H1 (cell line): ENCODE measurements around the gene DCP2. TPM values are rescaled to one million over a fixed set of nuclear protein-coding genes. Genes with fewer than 3 reads are reported as not detected.

Source experiments
- ATF2 ChIP-seq: IDR thresholded peaks from 2 replicates; pipeline ENCODE4 v1.6.1; 2012; ENCODE audit warnings: low read length, inconsistent platforms
- CBX8 ChIP-seq: fragments of 300-800, 300-1000 bp; sonication (generic); IDR thresholded peaks from 2 replicates; pipeline ENCODE4 v1.7.1; 2016; ENCODE audit warnings: low read depth, low read length, borderline replicate concordance
- CTCF ChIP-seq, 3 experiments: IDR thresholded peaks; 1 replicate in 2 of 3; 2 replicates in 1 of 3; pipeline versions ENCODE4 v1.5.1 to v1.6.1; 2011; ENCODE audit warnings: low read length in 3 of 3, mild to moderate bottlenecking in 3 of 3, inconsistent platforms in 2 of 3, low read depth in 1 of 3, moderate library complexity in 1 of 3; ENCODE audit not compliant: insufficient read depth in 1 of 3; ENCODE audit errors: control extremely low read depth in 1 of 3
- KDM1A ChIP-seq: fragments of 200-600, 300-600 bp; sonication (generic); IDR thresholded peaks from 2 replicates; pipeline ENCODE4 v1.7.1; 2016; ENCODE audit warnings: mild to moderate bottlenecking, low read length, borderline replicate concordance
- RXRA ChIP-seq: IDR thresholded peaks from 2 replicates; pipeline ENCODE4 v1.6.1; 2011; ENCODE audit warnings: low read depth, mild to moderate bottlenecking, low read length, moderate library complexity; ENCODE audit not compliant: insufficient read depth
- SAP30 ChIP-seq: fragments of 300-600 bp; sonication (generic); IDR thresholded peaks from 2 replicates; pipeline ENCODE4 v1.7.1; 2012; ENCODE audit warnings: low read length, moderate library complexity, mild to moderate bottlenecking, inconsistent platforms; ENCODE audit not compliant: insufficient read depth, insufficient replicate concordance
- SIX5 ChIP-seq: IDR thresholded peaks from 2 replicates; pipeline ENCODE4 v1.6.1; 2011; ENCODE audit warnings: mild to moderate bottlenecking, low read depth, low read length
- SUZ12 ChIP-seq: fragments of 200-600 bp; sonication (generic); IDR thresholded peaks from 2 replicates; pipeline ENCODE4 v1.6.1; 2012; ENCODE audit warnings: mild to moderate bottlenecking, inconsistent platforms, low read length, moderate library complexity, mixed read lengths
- polyA plus RNA-seq, 7 experiments: library from polyadenylated mRNA; depleted of rRNA in 3 of 7; stranded (reverse) in 5 of 7; unstranded in 2 of 7; fragments of >200 nt in 5 of 7; fragments of 200-250 nt in 2 of 7; gene quantifications; 1 replicate in 5 of 7; 2 replicates in 1 of 7; 4 replicates in 1 of 7; pipeline versions ENCODE4 v1.2.1 to v1.2.3, GENCODE V29; 2011 to 2013; ENCODE audit warnings: missing spikeins in 2 of 7, mixed read lengths in 2 of 7
- total RNA-seq: library from RNA; stranded (reverse); fragmentation: NEBNext Ultra II Directional; extraction: Animal tissue kit (Norgen Biotek cat#: 25700); gene quantifications from 2 replicates; pipeline ENCODE4 v1.2.1, GENCODE V29; 2021

Gene DCP2
- total and polyA plus RNA-seq, 2 of the 8 experiments (the other 6 are each of a cell fraction or from before 2014, with no cell fraction given), result 14.4 to 162 TPM

GRCh38 chr5:113061846-113062780 lies 85.5 kb downstream of the DCP2 start (continued):
- no peak for TF ChIP-seq ATF2
- TF ChIP-seq SIX5, result no peak
- TF ChIP-seq KDM1A, result no peak
- no peak for TF ChIP-seq SAP30
- no peak for TF ChIP-seq CTCF (IDR thresholded peaks at IDR 0.05; ENCODE audit: control extremely low read depth in 1 of 3, insufficient read depth in 1 of 3, low read depth in 1 of 3, low read length in 3 of 3)
- TF ChIP-seq RXRA, result no peak
- no peak for TF ChIP-seq SUZ12
- no peak for TF ChIP-seq CBX8
